Glutamatergic neuron (in vitro differentiated cells): ENCODE measurements around the gene MTA1. TPM values are rescaled to one million over a fixed set of nuclear protein-coding genes. Genes with fewer than 3 reads are reported as not detected.

Experiments
- DNase-seq: peaks from one replicate; pipeline ENCODE4 v3.0.0; 2022
- H3K27ac Mint-ChIP-seq: one replicate; pipeline ENCODE4 v1.8.0; 2020; ENCODE audit warnings: mild to moderate bottlenecking, mixed read lengths, inconsistent platforms; ENCODE audit not compliant: unreplicated experiment
- H3K27me3 Mint-ChIP-seq: one replicate; pipeline ENCODE4 v1.8.0; 2020; ENCODE audit warnings: mild to moderate bottlenecking, moderate library complexity, mixed read lengths, inconsistent platforms; ENCODE audit not compliant: unreplicated experiment
- H3K36me3 Mint-ChIP-seq: one replicate; pipeline ENCODE4 v1.8.0; 2020; ENCODE audit warnings: mild to moderate bottlenecking, mixed read lengths, inconsistent platforms; ENCODE audit not compliant: unreplicated experiment
- H3K4me1 Mint-ChIP-seq: one replicate; pipeline ENCODE4 v1.8.0; 2020; ENCODE audit warnings: mild to moderate bottlenecking, low read depth, mixed read lengths, inconsistent platforms; ENCODE audit not compliant: unreplicated experiment
- H3K4me3 Mint-ChIP-seq: one replicate; pipeline ENCODE4 v1.8.0; 2020; ENCODE audit warnings: mild to moderate bottlenecking, mixed read lengths, inconsistent platforms; ENCODE audit not compliant: unreplicated experiment
- H3K9me3 Mint-ChIP-seq: one replicate; pipeline ENCODE4 v1.8.0; 2020; ENCODE audit warnings: mild to moderate bottlenecking, moderate library complexity, mixed read lengths, inconsistent platforms; ENCODE audit not compliant: unreplicated experiment
- CTCF ChIP-seq: fragments of 200-600 bp; sonication (generic); IDR thresholded peaks from one replicate; pipeline ENCODE4 v1.5.0; 2021; ENCODE audit not compliant: partially characterized antibody, unreplicated experiment
- total RNA-seq: library from RNA; stranded (reverse); fragmentation: NEBNext Ultra II Directional; extraction: Animal tissue kit (Norgen Biotek cat#: 25700); gene quantifications from one replicate; pipeline ENCODE4 v1.2.1, GENCODE V29; 2021; ENCODE audit not compliant: unreplicated experiment

The MTA1 gene
- total RNA-seq, 1 donor from 2014 or later = 261 TPM

GRCh38 chr14:105450864-105451720, 31.5 kb downstream of the MTA1 start:
- TF ChIP-seq CTCF = no peak
- H3K27ac Mint-ChIP-seq = no peak overlapping the region
- no peaks in the 10 kb centered on the region for H3K36me3 Mint-ChIP-seq
- peaks cover 10% of the 10 kb centered on the region for H3K27me3 Mint-ChIP-seq
- H3K4me1 Mint-ChIP-seq = peaks cover 3% of the 10 kb centered on the region
- DNase-seq = peak; percentile 17
- peaks cover 7% of the 10 kb centered on the region for H3K9me3 Mint-ChIP-seq
- H3K4me3 Mint-ChIP-seq = no peak overlapping the region

- Mint-ChIP-seq H3K9me3 (peaks cover 7% of the 10 kb centered on the region), H3K4me3 (no peak overlapping the region), H3K4me1 (no peaks in the 10 kb centered on the region), H3K36me3 (no peaks in the 10 kb centered on the region), H3K27ac (peak overlapping the region; percentile 4), H3K27me3 (peaks cover 6% of the 10 kb centered on the region)
- DNase-seq = no peak
- TF ChIP-seq CTCF = no peak
These were observed 33.3 kb downstream of the MTA1 start for GRCh38 chr14:105452963-105453362.

GRCh38 chr14:105453847-105454246, 34.2 kb downstream of the MTA1 start:
- H3K4me3 Mint-ChIP-seq = no peak overlapping the region
- no peak for DNase-seq
- no peak for TF ChIP-seq CTCF
- no peak overlapping the region for H3K27ac Mint-ChIP-seq
- peaks cover 6% of the 10 kb centered on the region for H3K27me3 Mint-ChIP-seq
- peaks cover 7% of the 10 kb centered on the region for H3K9me3 Mint-ChIP-seq
- no peaks in the 10 kb centered on the region for H3K4me1 Mint-ChIP-seq
- H3K36me3 Mint-ChIP-seq = no peaks in the 10 kb centered on the region

- DNase-seq = no peak
- H3K27ac Mint-ChIP-seq = no peak overlapping the region
- peaks cover 6% of the 10 kb centered on the region for H3K27me3 Mint-ChIP-seq
- peaks cover 7% of the 10 kb centered on the region for H3K9me3 Mint-ChIP-seq
- no peaks in the 10 kb centered on the region for H3K4me1 Mint-ChIP-seq
- TF ChIP-seq CTCF = no peak
- H3K4me3 Mint-ChIP-seq = no peak overlapping the region
- H3K36me3 Mint-ChIP-seq = no peaks in the 10 kb centered on the region
These were observed 35.5 kb downstream of the MTA1 start for GRCh38 chr14:105455086-105455640.
